RWPE1 (cell line): ENCODE measurements around the gene VPS37C.

Experiments used
- CTCF ChIA-PET: fragments of 350-600 bp; sonication (Branson Sonifier 250); formaldehyde crosslinking; extraction: SDS; loops from one replicate; lab custom pipeline; 2021; lab: Yijun Ruan, JAX
- POLR2A ChIA-PET: fragments of 400-600 bp; formaldehyde crosslinking; extraction: SDS; loops from one replicate; lab custom pipeline; 2020; ENCODE audit warnings: antibody characterized with exemption; ENCODE audit not compliant: low non-redundant PET; lab: Yijun Ruan, JAX
- DNase-seq: peaks from one replicate; pipeline ENCODE4 v3.0.0; 2012; ENCODE audit warnings: low spot score
- H3K27ac ChIP-seq: fragments of 450-650 bp; 2 replicates; pipeline ENCODE4 v1.5.1; 2017
- TF ChIP-seq, protein P1 (sequence below): fragments of 450-650 bp; conservative IDR thresholded peaks from 2 replicates; pipeline ENCODE4 v1.5.1; 2017; ENCODE audit warnings: low read depth, mild to moderate bottlenecking

Gene VPS37C

DNA sequence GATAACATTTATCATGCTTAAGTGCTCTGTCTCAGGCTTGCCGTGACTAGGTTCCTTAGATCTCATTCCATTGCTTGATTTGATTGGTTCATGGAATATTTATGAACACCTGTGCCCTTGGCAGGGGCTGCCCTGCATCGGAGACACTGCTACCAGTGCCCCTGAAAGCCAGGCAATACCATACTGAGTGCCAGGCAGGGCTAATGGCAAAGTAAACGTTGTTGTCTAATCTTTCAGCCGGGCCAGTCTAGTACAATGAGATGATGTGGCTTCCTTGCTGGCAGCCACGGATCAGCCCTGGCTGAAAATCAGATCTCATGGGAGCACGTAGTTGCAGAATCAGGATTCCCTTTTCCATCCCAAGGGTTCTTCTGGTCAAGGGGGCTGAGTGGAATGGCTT lies 37.1 kb upstream of the VPS37C start:
- H3K27ac ChIP-seq = no peak overlapping the region
- DNase-seq = no peak
- POLR2A ChIA-PET = no interaction called here
- TF ChIP-seq, protein P1, sequence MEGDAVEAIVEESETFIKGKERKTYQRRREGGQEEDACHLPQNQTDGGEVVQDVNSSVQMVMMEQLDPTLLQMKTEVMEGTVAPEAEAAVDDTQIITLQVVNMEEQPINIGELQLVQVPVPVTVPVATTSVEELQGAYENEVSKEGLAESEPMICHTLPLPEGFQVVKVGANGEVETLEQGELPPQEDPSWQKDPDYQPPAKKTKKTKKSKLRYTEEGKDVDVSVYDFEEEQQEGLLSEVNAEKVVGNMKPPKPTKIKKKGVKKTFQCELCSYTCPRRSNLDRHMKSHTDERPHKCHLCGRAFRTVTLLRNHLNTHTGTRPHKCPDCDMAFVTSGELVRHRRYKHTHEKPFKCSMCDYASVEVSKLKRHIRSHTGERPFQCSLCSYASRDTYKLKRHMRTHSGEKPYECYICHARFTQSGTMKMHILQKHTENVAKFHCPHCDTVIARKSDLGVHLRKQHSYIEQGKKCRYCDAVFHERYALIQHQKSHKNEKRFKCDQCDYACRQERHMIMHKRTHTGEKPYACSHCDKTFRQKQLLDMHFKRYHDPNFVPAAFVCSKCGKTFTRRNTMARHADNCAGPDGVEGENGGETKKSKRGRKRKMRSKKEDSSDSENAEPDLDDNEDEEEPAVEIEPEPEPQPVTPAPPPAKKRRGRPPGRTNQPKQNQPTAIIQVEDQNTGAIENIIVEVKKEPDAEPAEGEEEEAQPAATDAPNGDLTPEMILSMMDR = no peak
- CTCF ChIA-PET = no interaction called here

DNA sequence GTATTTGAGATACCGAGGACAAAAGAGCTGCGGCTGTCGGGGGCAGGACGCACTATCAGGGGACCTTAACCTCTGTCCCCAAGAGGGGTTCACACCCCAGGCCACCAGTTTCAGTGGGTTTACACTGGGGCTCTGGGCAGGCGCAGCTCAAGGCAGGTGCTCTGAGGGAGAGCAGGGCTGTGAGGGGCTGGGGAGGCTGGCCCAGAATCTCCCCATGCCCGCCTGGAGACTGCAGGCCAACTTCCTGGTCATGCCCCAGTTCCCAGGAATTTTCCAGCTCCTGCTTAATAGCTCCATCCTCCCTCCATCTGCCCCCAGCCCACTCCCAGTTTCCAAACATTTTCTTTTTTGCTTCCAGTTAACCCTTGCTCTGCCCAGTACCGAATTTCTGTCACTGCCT lies 34.5 kb upstream of the VPS37C start:
- ChIA-PET CTCF (interaction anchor here (1.0 kb wide), 1 partner anchor 8 kb away, joined by 3 read pairs; no protein-coding TSS in a partner anchor), POLR2A (no interaction called here)
- no peak for DNase-seq
- H3K27ac ChIP-seq = no peak overlapping the region
- TF ChIP-seq, protein P1 = no peak

DNA sequence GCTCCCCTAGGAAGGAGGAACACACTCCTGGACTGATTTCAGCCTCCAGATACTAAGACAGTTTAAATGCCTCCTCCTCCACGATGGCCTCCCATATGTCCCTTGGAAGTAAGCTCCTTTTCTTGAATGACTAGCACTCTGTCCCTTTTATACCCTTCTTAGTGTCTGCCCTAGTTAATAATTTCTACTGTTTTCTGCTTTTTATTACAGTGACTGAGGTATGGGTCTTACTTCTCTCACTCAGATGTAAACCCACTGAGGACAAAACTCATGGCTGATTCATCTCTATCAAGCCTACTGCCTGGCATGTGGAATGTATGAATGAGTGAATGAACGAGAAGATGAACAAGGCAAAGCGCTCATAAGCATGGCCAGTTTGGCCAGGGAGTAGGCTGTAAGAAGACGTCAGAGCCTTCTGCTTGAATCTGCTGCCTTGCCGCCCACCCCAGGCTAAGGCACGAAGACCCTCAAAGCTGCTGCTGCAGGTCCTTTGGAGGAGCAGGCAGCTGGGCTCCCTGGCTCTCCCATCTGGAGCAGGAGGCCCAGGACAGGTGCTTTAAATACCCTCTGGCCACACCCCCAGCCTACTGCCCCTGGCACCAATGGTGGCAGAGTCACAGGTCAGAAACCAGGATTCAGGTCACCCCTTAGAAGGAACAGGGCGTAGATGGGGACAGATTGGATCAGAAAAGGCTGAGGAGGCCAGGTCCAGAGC lies 33.9 kb upstream of the VPS37C start:
- ChIA-PET CTCF (interaction anchor here (0.7 to 1.0 kb wide), 2 partner anchors 7 to 88 kb away, joined by 3 to 7 read pairs; no protein-coding TSS in a partner anchor), POLR2A (no interaction called here)
- no peak overlapping the region for H3K27ac ChIP-seq
- TF ChIP-seq, protein P1 = no peak
- DNase-seq = no peak

DNA sequence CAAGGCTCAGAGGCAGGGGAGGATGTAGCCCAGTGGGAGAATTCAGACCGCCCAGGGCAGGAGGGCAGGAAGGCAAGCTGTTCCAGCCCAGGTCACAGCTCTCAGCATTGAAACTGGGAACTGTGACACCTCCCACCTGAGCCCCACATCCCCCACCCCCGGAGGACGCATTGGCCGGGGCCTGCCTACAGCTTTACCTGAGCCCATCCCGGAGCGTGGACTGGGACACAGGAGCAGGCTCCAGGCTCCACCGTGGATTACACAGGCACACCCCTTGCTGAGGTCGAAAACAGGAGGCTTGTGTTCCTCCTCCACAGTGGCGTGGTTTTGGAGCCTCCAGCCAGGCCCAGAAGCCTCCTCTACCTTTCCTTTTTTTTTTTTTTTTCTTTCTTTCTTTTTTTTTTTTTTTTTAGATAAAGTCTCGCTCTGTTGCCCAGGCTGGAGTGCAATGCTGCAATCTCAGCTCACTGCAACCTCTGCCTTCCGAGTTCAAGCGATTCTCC lies 33.0 kb upstream of the VPS37C start:
- POLR2A ChIA-PET = no interaction called here
- CTCF ChIA-PET = interaction anchor here (0.7 kb wide), 2 partner anchors 89 to 196 kb away, joined by 3 to 7 read pairs; no protein-coding TSS in a partner anchor
- no peak overlapping the region for H3K27ac ChIP-seq
- TF ChIP-seq, protein P1 = no peak
- DNase-seq = no peak

DNA sequence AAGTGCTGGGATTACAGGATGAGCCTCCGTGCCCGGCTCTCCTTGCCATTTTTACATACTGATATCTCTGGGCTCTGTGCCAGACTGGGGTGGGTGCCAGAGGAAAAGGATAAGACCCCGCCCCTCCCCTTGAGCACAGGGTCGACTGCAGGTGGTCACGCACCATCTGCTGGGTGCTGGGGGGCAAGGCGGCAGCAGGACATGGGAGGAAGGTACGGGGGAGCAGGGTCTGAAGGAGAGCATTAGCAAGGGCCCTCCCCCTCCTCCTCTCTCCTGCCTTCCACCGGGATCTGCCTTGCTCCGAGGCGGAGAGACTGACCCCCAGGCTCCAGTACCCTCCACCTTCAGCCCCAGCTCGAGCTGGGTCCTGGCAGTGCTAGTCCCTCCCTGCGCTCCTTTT lies 32.4 kb upstream of the VPS37C start:
- ChIA-PET CTCF (interaction anchor here (0.7 kb wide), 1 partner anchor 197 kb away, joined by 3 read pairs; no protein-coding TSS in a partner anchor), POLR2A (no interaction called here)
- no peak overlapping the region for H3K27ac ChIP-seq
- DNase-seq = no peak
- TF ChIP-seq, protein P1 = no peak

DNA sequence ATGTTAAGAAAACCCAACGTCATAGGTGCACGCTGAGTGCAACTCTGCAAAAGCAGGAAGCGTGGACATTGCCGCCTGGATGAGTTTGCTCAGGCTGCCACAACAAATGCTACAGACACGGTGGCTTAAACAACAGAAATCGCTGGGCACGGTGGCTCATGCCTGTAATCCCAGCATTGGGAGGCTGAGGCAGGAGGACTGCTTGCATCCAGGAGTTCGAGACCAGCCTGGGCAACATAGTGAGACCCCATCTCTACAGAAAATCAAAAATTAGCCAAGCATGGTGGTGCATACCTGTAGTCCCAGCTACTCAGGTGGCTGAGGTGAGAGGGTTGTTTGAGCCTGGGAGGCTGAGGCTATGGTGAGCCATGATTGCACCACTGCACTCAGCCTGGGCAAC lies 28.7 kb upstream of the VPS37C start:
- DNase-seq = no peak
- ChIA-PET CTCF (interaction anchor here (0.6 kb wide), 1 partner anchor 366 kb away, joined by 3 read pairs; no protein-coding TSS in a partner anchor), POLR2A (no interaction called here)
- H3K27ac ChIP-seq = no peak overlapping the region
- TF ChIP-seq, protein P1 = no peak
